ENCODE results near the gene FSTL3. TPM values are rescaled to one million over a fixed set of nuclear protein-coding genes. Genes with fewer than 3 reads are reported as not detected.

The FSTL3 gene
- total RNA-seq, 2 experiments from 2014 or later = 3.4 to 7.3 TPM

DNA sequence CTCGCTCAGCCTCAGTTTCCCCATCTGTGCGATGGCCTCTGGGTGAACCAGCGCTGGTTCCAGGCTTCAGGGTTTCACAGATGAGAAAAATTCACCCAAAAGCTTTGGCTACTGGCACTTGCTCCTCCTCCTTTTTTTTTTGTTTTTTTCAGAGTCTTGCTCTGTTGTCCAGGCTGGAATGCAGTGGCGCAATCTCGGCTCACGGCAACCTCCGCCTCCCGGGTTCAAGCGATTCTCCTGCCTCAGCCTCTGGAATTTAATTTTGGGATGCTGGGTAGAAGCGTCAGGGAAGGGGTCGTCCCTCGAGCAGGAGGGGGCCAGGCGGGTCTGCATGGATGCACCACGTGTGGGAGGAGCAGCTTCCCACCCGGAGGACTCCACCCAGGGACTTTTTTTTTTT is 12.0 kb downstream of the FSTL3 start:
- Histone ChIP-seq H3K4me3 (ENCODE audit: low read depth, low read length, poor library complexity, severe bottlenecking) (no peak overlapping the region), H3K27ac (ENCODE audit: low read depth, low read length, poor library complexity, severe bottlenecking) (no peak overlapping the region), H3K4me1 (ENCODE audit: insufficient read depth, low read length, poor library complexity, severe bottlenecking) (no peaks in the 10 kb centered on the region), H3K4me2 (ENCODE audit: low read length) (no peak overlapping the region), H3K9me3 (ENCODE audit: low read length) (no peaks in the 10 kb centered on the region), H3K79me2 (ENCODE audit: insufficient read depth, low read depth, low read length) (no peaks in the 10 kb centered on the region), H4K20me1 (ENCODE audit: insufficient read depth, low read length) (no peaks in the 10 kb centered on the region), H3K9me2 (ENCODE audit: insufficient read depth, low read length) (no peaks in the 10 kb centered on the region), H2AFZ (ENCODE audit: low read length) (no peak overlapping the region), H3K36me3 (ENCODE audit: insufficient read depth, low read length) (no peaks in the 10 kb centered on the region)
- CTCF ChIA-PET (ENCODE audit: unreplicated experiment) = no interaction called here
- no peak for TF ChIP-seq EZH2phosphoT487 (IDR thresholded peaks at IDR 0.05; ENCODE audit: borderline replicate concordance, low read depth, low read length)
- TF ChIP-seq CTCF (conservative IDR thresholded peaks at IDR 0.05; ENCODE audit: low read length) = no peak
- no TSS peak for BruUV-seq (replicated peaks)
- intact Hi-C loops (cut with micrococcal nuclease; ENCODE audit: unreplicated experiment) = no loop called here
- no peak for DNase-seq (ENCODE audit: low spot score)
- POLR2A ChIA-PET = no interaction called here

GRCh38 chr19:688992-689391 is 12.8 kb downstream of the FSTL3 start:
- CTCF ChIA-PET (ENCODE audit: unreplicated experiment) = no interaction called here
- intact Hi-C loops (cut with micrococcal nuclease; ENCODE audit: unreplicated experiment) = no loop called here
- TF ChIP-seq EZH2phosphoT487 (IDR thresholded peaks at IDR 0.05; ENCODE audit: borderline replicate concordance, low read depth, low read length) (no peak), CTCF (conservative IDR thresholded peaks at IDR 0.05; ENCODE audit: low read length) (no peak)
- DNase-seq (ENCODE audit: low spot score) = no peak
- Histone ChIP-seq H3K4me1 (ENCODE audit: insufficient read depth, low read length, poor library complexity, severe bottlenecking) (no peaks in the 10 kb centered on the region), H4K20me1 (ENCODE audit: insufficient read depth, low read length) (no peaks in the 10 kb centered on the region), H3K9me2 (ENCODE audit: insufficient read depth, low read length) (no peaks in the 10 kb centered on the region), H3K4me3 (ENCODE audit: low read depth, low read length, poor library complexity, severe bottlenecking) (no peak overlapping the region), H3K4me2 (ENCODE audit: low read length) (no peak overlapping the region), H3K9me3 (ENCODE audit: low read length) (no peaks in the 10 kb centered on the region), H2AFZ (ENCODE audit: low read length) (no peak overlapping the region), H3K36me3 (ENCODE audit: insufficient read depth, low read length) (no peaks in the 10 kb centered on the region), H3K27ac (ENCODE audit: low read depth, low read length, poor library complexity, severe bottlenecking) (no peak overlapping the region), H3K79me2 (ENCODE audit: insufficient read depth, low read depth, low read length) (no peaks in the 10 kb centered on the region)
- POLR2A ChIA-PET = no interaction called here
- no TSS peak for BruUV-seq (replicated peaks)

GRCh38 chr19:690203-690602 is 14.0 kb downstream of the FSTL3 start:
- H3K79me2 ChIP-seq (ENCODE audit: insufficient read depth, low read depth, low read length) = no peaks in the 10 kb centered on the region
- POLR2A ChIA-PET = no interaction called here
- no peaks in the 10 kb centered on the region for H3K36me3 ChIP-seq (ENCODE audit: insufficient read depth, low read length)
- TF ChIP-seq EZH2phosphoT487 (IDR thresholded peaks at IDR 0.05; ENCODE audit: borderline replicate concordance, low read depth, low read length) (no peak), CTCF (conservative IDR thresholded peaks at IDR 0.05; ENCODE audit: low read length) (no peak)
- intact Hi-C loops (cut with micrococcal nuclease; ENCODE audit: unreplicated experiment) = no loop called here
- no peak overlapping the region for H3K27ac ChIP-seq (ENCODE audit: low read depth, low read length, poor library complexity, severe bottlenecking)
- no TSS peak for BruUV-seq (replicated peaks)
- H2AFZ ChIP-seq (ENCODE audit: low read length) = no peak overlapping the region
- H3K4me1 ChIP-seq (ENCODE audit: insufficient read depth, low read length, poor library complexity, severe bottlenecking) = no peaks in the 10 kb centered on the region
- no peaks in the 10 kb centered on the region for H3K9me3 ChIP-seq (ENCODE audit: low read length)
- CTCF ChIA-PET (ENCODE audit: unreplicated experiment) = no interaction called here
- H3K9me2 ChIP-seq (ENCODE audit: insufficient read depth, low read length) = no peaks in the 10 kb centered on the region
- no peaks in the 10 kb centered on the region for H4K20me1 ChIP-seq (ENCODE audit: insufficient read depth, low read length)
- no peak overlapping the region for H3K4me3 ChIP-seq (ENCODE audit: low read depth, low read length, poor library complexity, severe bottlenecking)
- no peak overlapping the region for H3K4me2 ChIP-seq (ENCODE audit: low read length)
- no peak for DNase-seq (ENCODE audit: low spot score)

Data from OCI-LY7 (cell line).